ENCODE measurements around the gene TRIM71.

TRIM71 gene

GRCh38 chr3:32946973-32947788, 129.4 kb downstream of the TRIM71 start:
- H2AFZ ChIP-seq (ENCODE audit: low read depth, low read length, severe bottlenecking): peak overlapping the region; percentile 21
- no peak overlapping the region for H3K9ac ChIP-seq (ENCODE audit: low read length)
- no peaks in the 10 kb centered on the region for H4K20me1 ChIP-seq (ENCODE audit: low read depth, low read length)
- H3K9me3 ChIP-seq (ENCODE audit: insufficient read depth, low read length): no peaks in the 10 kb centered on the region
- H3F3A ChIP-seq (ENCODE audit: insufficient read depth): no peaks in the 10 kb centered on the region
- H3K4me2 ChIP-seq (ENCODE audit: low read depth, low read length, poor library complexity, severe bottlenecking): no peak overlapping the region
- no peak overlapping the region for H3K4me3 ChIP-seq (ENCODE audit: insufficient read depth, low read length, poor library complexity, severe bottlenecking)
- H3K27me3 ChIP-seq (ENCODE audit: low read length): no peaks in the 10 kb centered on the region
- H3K9me2 ChIP-seq (replicated peaks; ENCODE audit: insufficient read depth, low read length): no peaks in the 10 kb centered on the region
- H3K79me2 ChIP-seq (ENCODE audit: insufficient read depth, low read length): no peaks in the 10 kb centered on the region
- H3K36me3 ChIP-seq (ENCODE audit: low read length): no peaks in the 10 kb centered on the region
- no peak overlapping the region for H3K27ac ChIP-seq (ENCODE audit: low read depth, low read length)
- TF ChIP-seq CTCF (IDR thresholded peaks at IDR 0.05; ENCODE audit: insufficient read depth, low read length, poor library complexity, severe bottlenecking): no peak
- TF ChIP-seq EZH2phosphoT487 (conservative IDR thresholded peaks at IDR 0.05; ENCODE audit: low read length): no peak
